ENCODE data around the gene IGHMBP2. TPM values are rescaled to one million over a fixed set of nuclear protein-coding genes. Genes with fewer than 3 reads are reported as not detected.

IGHMBP2 gene
- total RNA-seq, 1 experiment from 2014 or later = 27.0 TPM

- ChIA-PET POLR2A (ENCODE audit: unreplicated experiment) (no interaction called here), CTCF (no interaction called here)
- Histone ChIP-seq H3K27me3 (ENCODE audit: insufficient read depth, low read depth) (peaks cover 37% of the 10 kb centered on the region), H3K4me2 (no peak overlapping the region), H3K9me3 (ENCODE audit: insufficient read depth, low read depth) (no peaks in the 10 kb centered on the region), H3K4me1 (replicated peaks; ENCODE audit: insufficient read depth) (no peaks in the 10 kb centered on the region), H3K4me3 (no peak overlapping the region), H3K36me3 (ENCODE audit: low read depth) (no peaks in the 10 kb centered on the region), H3K9me2 (ENCODE audit: insufficient read depth) (no peaks in the 10 kb centered on the region), H3K79me2 (ENCODE audit: low read depth) (no peaks in the 10 kb centered on the region), H4K20me1 (ENCODE audit: insufficient read depth) (no peaks in the 10 kb centered on the region), H2AFZ (no peak overlapping the region), H3F3A (ENCODE audit: insufficient read depth, low read depth) (no peaks in the 10 kb centered on the region), H3K27ac (no peak overlapping the region)
- DNase-seq = no peak
- TF ChIP-seq EZH2 (IDR thresholded peaks at IDR 0.05; ENCODE audit: low read depth) (no peak), CTCF (conservative IDR thresholded peaks at IDR 0.05) (no peak)
- BruUV-seq (replicated peaks) = no TSS peak
- intact Hi-C loops (cut with micrococcal nuclease; ENCODE audit: unreplicated experiment) = no loop called here
Observed at GRCh38 chr11:68963779-68964178, 60.1 kb downstream of the IGHMBP2 start.

GRCh38 chr11:68965901-68966853 is 62.5 kb downstream of the IGHMBP2 start:
- H3K9me2 ChIP-seq (ENCODE audit: insufficient read depth) = no peaks in the 10 kb centered on the region
- DNase-seq = no peak
- H3K27me3 ChIP-seq (ENCODE audit: insufficient read depth, low read depth) = peaks cover 48% of the 10 kb centered on the region
- H3K4me3 ChIP-seq = no peak overlapping the region
- BruUV-seq (replicated peaks) = no TSS peak
- H3K27ac ChIP-seq = no peak overlapping the region
- H3K4me1 ChIP-seq (replicated peaks; ENCODE audit: insufficient read depth) = no peaks in the 10 kb centered on the region
- intact Hi-C loops (cut with micrococcal nuclease; ENCODE audit: unreplicated experiment) = no loop called here
- no peaks in the 10 kb centered on the region for H3K36me3 ChIP-seq (ENCODE audit: low read depth)
- no peaks in the 10 kb centered on the region for H3K79me2 ChIP-seq (ENCODE audit: low read depth)
- no peak for TF ChIP-seq CTCF (conservative IDR thresholded peaks at IDR 0.05)
- ChIA-PET POLR2A (ENCODE audit: unreplicated experiment) (no interaction called here), CTCF (no interaction called here)
- no peak overlapping the region for H2AFZ ChIP-seq
- no peaks in the 10 kb centered on the region for H3F3A ChIP-seq (ENCODE audit: insufficient read depth, low read depth)
- H3K4me2 ChIP-seq = no peak overlapping the region
- no peaks in the 10 kb centered on the region for H3K9me3 ChIP-seq (ENCODE audit: insufficient read depth, low read depth)
- H4K20me1 ChIP-seq (ENCODE audit: insufficient read depth) = no peaks in the 10 kb centered on the region

- intact Hi-C loops (cut with micrococcal nuclease; ENCODE audit: unreplicated experiment) = no loop called here
- ChIA-PET CTCF (no interaction called here), POLR2A (ENCODE audit: unreplicated experiment) (no interaction called here)
- Histone ChIP-seq H3K4me1 (replicated peaks; ENCODE audit: insufficient read depth) (no peaks in the 10 kb centered on the region), H3K4me3 (no peak overlapping the region), H3K27ac (no peak overlapping the region), H3K79me2 (ENCODE audit: low read depth) (no peaks in the 10 kb centered on the region), H3K36me3 (ENCODE audit: low read depth) (no peaks in the 10 kb centered on the region), H4K20me1 (ENCODE audit: insufficient read depth) (no peaks in the 10 kb centered on the region), H3K9me3 (ENCODE audit: insufficient read depth, low read depth) (no peaks in the 10 kb centered on the region), H3K27me3 (ENCODE audit: insufficient read depth, low read depth) (peaks cover 57% of the 10 kb centered on the region), H3K4me2 (no peak overlapping the region), H3F3A (ENCODE audit: insufficient read depth, low read depth) (no peaks in the 10 kb centered on the region), H3K9me2 (ENCODE audit: insufficient read depth) (no peaks in the 10 kb centered on the region), H2AFZ (no peak overlapping the region)
- DNase-seq = no peak
- no TSS peak for BruUV-seq (replicated peaks)
- TF ChIP-seq CTCF (conservative IDR thresholded peaks at IDR 0.05) = no peak
- no peak for TF ChIP-seq EZH2 (IDR thresholded peaks at IDR 0.05; ENCODE audit: low read depth)
Observed at GRCh38 chr11:68966894-68967780, 63.4 kb downstream of the IGHMBP2 start.
